Naive B cell (primary cell): ENCODE data around the gene AGAP3. TPM values are rescaled to one million over a fixed set of nuclear protein-coding genes. Genes with fewer than 3 reads are reported as not detected.

Experiments
- ATAC-seq, 2 donors: fragments of 150-1000 bp; cut with Tn5 transposase; 2 replicates each; pipeline ENCODE4 v1.10.0; 2021; ENCODE audit warnings: low read depth in 2 of 2, mild to moderate bottlenecking in 2 of 2, moderate library complexity in 2 of 2
- DNase-seq: peaks from one replicate; pipeline ENCODE4 v3.0.0; 2022
- H3K27ac Mint-ChIP-seq, 6 donors: one replicate each; pipeline ENCODE4 v1.8.0; 2020 to 2022; ENCODE audit warnings: mild to moderate bottlenecking in 6 of 6, mixed read lengths in 6 of 6, moderate library complexity in 5 of 6, inconsistent platforms in 2 of 6
- H3K27me3 Mint-ChIP-seq, 3 donors: one replicate each; pipeline ENCODE4 v1.8.0; 2021 to 2022; ENCODE audit warnings: mixed read lengths in 3 of 3, mild to moderate bottlenecking in 1 of 3
- H3K36me3 Mint-ChIP-seq, 2 donors: one replicate each; pipeline ENCODE4 v1.8.0; 2020 to 2022; ENCODE audit warnings: mixed read lengths in 2 of 2, inconsistent platforms in 1 of 2, mild to moderate bottlenecking in 1 of 2
- H3K4me1 Mint-ChIP-seq, 3 donors: one replicate each; pipeline ENCODE4 v1.8.0; 2020 to 2022; ENCODE audit warnings: mixed read lengths in 3 of 3, inconsistent platforms in 1 of 3, mild to moderate bottlenecking in 1 of 3, moderate library complexity in 1 of 3
- H3K4me3 Mint-ChIP-seq, 8 donors: one replicate each; pipeline ENCODE4 v1.8.0; 2020 to 2022; ENCODE audit warnings: mild to moderate bottlenecking in 8 of 8, mixed read lengths in 8 of 8, moderate library complexity in 8 of 8, inconsistent platforms in 2 of 8
- H3K9me3 Mint-ChIP-seq, 7 donors: one replicate each; pipeline ENCODE4 v1.8.0; 2020 to 2022; ENCODE audit warnings: mixed read lengths in 7 of 7, mild to moderate bottlenecking in 5 of 7, inconsistent platforms in 2 of 7, moderate library complexity in 1 of 7
- polyA plus RNA-seq, 6 donors: library from polyadenylated mRNA; unstranded; fragments of 300-500 nt; fragmentation: Illumina TruSeq; gene quantifications; one replicate each; pipeline ENCODE4 v1.2.3, GENCODE V29; 2021; ENCODE audit warnings: low read depth in 6 of 6

AGAP3 gene
- polyA plus RNA-seq, 6 donors from 2014 or later, result 0.58 to 1.2 (median 0.66) TPM; not detected in 3

GRCh38 chr7:151048911-151049463, 37.3 kb upstream of the AGAP3 start:
- Mint-ChIP-seq H3K27ac (no peak overlapping the region), H3K4me1 (peaks cover 0 to 6% (median 0%) of the 10 kb centered on the region in 3 donors), H3K36me3 (peaks cover 0 to 13% of the 10 kb centered on the region in 2 donors)

GRCh38 chr7:151051108-151051507, 35.2 kb upstream of the AGAP3 start:
- H3K4me1 Mint-ChIP-seq, result peaks cover 0 to 6% (median 0%) of the 10 kb centered on the region in 3 donors
- H3K27me3 Mint-ChIP-seq, result peaks cover 5 to 28% (median 27%) of the 10 kb centered on the region in 3 donors
- H3K9me3 Mint-ChIP-seq, result no peaks in the 10 kb centered on the region
- H3K27ac Mint-ChIP-seq, result no peak overlapping the region
- H3K36me3 Mint-ChIP-seq, result peaks cover 0 to 19% of the 10 kb centered on the region in 2 donors
- ATAC-seq, result peak; percentile 70 to 74
- DNase-seq, result peak; percentile 35
- no peak overlapping the region for H3K4me3 Mint-ChIP-seq

More at GRCh38 chr7:151048911-151049463, 37.3 kb upstream of the AGAP3 start:
- Mint-ChIP-seq H3K9me3 (no peaks in the 10 kb centered on the region), H3K27me3 (peaks cover 5 to 27% (median 23%) of the 10 kb centered on the region in 3 donors), H3K4me3 (no peak overlapping the region)
- DNase-seq (no peak), ATAC-seq (no peak)

- DNase-seq, result no peak
- peaks cover 5 to 28% (median 27%) of the 10 kb centered on the region in 3 donors for H3K27me3 Mint-ChIP-seq
- ATAC-seq, result no peak
Measured at GRCh38 chr7:151053096-151053495, 33.2 kb upstream of the AGAP3 start.

GRCh38 chr7:151053751-151054150, 32.5 kb upstream of the AGAP3 start:
- Mint-ChIP-seq H3K4me1 (peaks cover 12 to 25% (median 18%) of the 10 kb centered on the region in 3 donors), H3K27me3 (peaks cover 5 to 28% (median 27%) of the 10 kb centered on the region in 3 donors), H3K9me3 (no peaks in the 10 kb centered on the region), H3K27ac (no peak overlapping the region), H3K36me3 (peaks cover 0 to 19% of the 10 kb centered on the region in 2 donors), H3K4me3 (no peak overlapping the region)
- no peak for ATAC-seq
- DNase-seq, result no peak

More at GRCh38 chr7:151053096-151053495, 33.2 kb upstream of the AGAP3 start:
- H3K36me3 Mint-ChIP-seq, result peaks cover 0 to 19% of the 10 kb centered on the region in 2 donors
- no peaks in the 10 kb centered on the region for H3K9me3 Mint-ChIP-seq
- H3K4me3 Mint-ChIP-seq, result no peak overlapping the region
- no peak overlapping the region for H3K27ac Mint-ChIP-seq
- peaks cover 9 to 19% (median 12%) of the 10 kb centered on the region in 3 donors for H3K4me1 Mint-ChIP-seq

- H3K4me1 Mint-ChIP-seq, result peaks cover 24 to 37% (median 35%) of the 10 kb centered on the region in 3 donors
- peak overlapping the region; percentile 9 to 97 (median 93) for H3K4me3 Mint-ChIP-seq
Measured at GRCh38 chr7:151056283-151056665, 30.0 kb upstream of the AGAP3 start.

GRCh38 chr7:151056666-151057505, 29.4 kb upstream of the AGAP3 start:
- H3K36me3 Mint-ChIP-seq, result peaks cover 0 to 19% of the 10 kb centered on the region in 2 donors
- H3K27ac Mint-ChIP-seq, result peak overlapping the region in 4 of 6 donors; percentile 52 to 92 (median 79)
- DNase-seq (no peak), ATAC-seq (no peak)
- peak overlapping the region; percentile 90 to 97 (median 95) for H3K4me3 Mint-ChIP-seq
- no peaks in the 10 kb centered on the region for H3K9me3 Mint-ChIP-seq
- H3K27me3 Mint-ChIP-seq, result peaks cover 5 to 19% (median 10%) of the 10 kb centered on the region in 3 donors
- H3K4me1 Mint-ChIP-seq, result peaks cover 30 to 43% (median 41%) of the 10 kb centered on the region in 3 donors

More at GRCh38 chr7:151056283-151056665, 30.0 kb upstream of the AGAP3 start:
- peaks cover 5 to 19% (median 16%) of the 10 kb centered on the region in 3 donors for H3K27me3 Mint-ChIP-seq
- no peak for ATAC-seq
- no peaks in the 10 kb centered on the region for H3K9me3 Mint-ChIP-seq
- peaks cover 0 to 19% of the 10 kb centered on the region in 2 donors for H3K36me3 Mint-ChIP-seq
- no peak for DNase-seq
- peak overlapping the region in 2 of 6 donors; percentile 19 to 37 for H3K27ac Mint-ChIP-seq

- DNase-seq, result no peak
- Mint-ChIP-seq H3K4me3 (peak within 1 kb of the TSS; percentile 90 to 97 (median 95)), H3K4me1 (peaks cover 32 to 43% (median 40%) of the 10 kb centered on the region in 3 donors), H3K27me3 (peaks cover 3 to 14% (median 3%) of the 10 kb centered on the region in 3 donors), H3K36me3 (peaks cover 0 to 15% of the 10 kb centered on the region in 2 donors), H3K27ac (peak within 1 kb of the TSS; percentile 87 to 98 (median 95)), H3K9me3 (no peaks in the 10 kb centered on the region)
- peak; percentile 3 to 4 for ATAC-seq
Measured at GRCh38 chr7:151057506-151057988, 28.7 kb upstream of the AGAP3 start, which contains the start of gene CDK5. CDK5 (minus strand) TSS chr7:151057897; CDS start chr7:151057848, 49 bp downstream.

- Mint-ChIP-seq H3K9me3 (no peaks in the 10 kb centered on the region), H3K4me1 (peaks cover 32 to 43% (median 37%) of the 10 kb centered on the region in 3 donors), H3K27me3 (peaks cover 0 to 8% (median 0%) of the 10 kb centered on the region in 3 donors), H3K36me3 (peaks cover 0 to 8% of the 10 kb centered on the region in 2 donors), H3K4me3 (peak overlapping the region; percentile 90 to 97 (median 95)), H3K27ac (peak overlapping the region; percentile 87 to 98 (median 95))
- ATAC-seq (peak; percentile 88 to 92), DNase-seq (peak; percentile 94)
Measured at GRCh38 chr7:151057989-151058780, 28.1 kb upstream of the AGAP3 start.

- ATAC-seq (no peak), DNase-seq (no peak)
- peak overlapping the region; percentile 87 to 98 (median 95) for H3K27ac Mint-ChIP-seq
Measured at GRCh38 chr7:151058781-151059366, 27.4 kb upstream of the AGAP3 start.

GRCh38 chr7:151059367-151060112, 26.7 kb upstream of the AGAP3 start, which contains the start of gene SLC4A2:
SLC4A2 (plus strand) TSS chr7:151059589; CDS start chr7:151061988, 2,399 bp downstream.
- Mint-ChIP-seq H3K9me3 (no peaks in the 10 kb centered on the region), H3K4me1 (peaks cover 32 to 53% (median 39%) of the 10 kb centered on the region in 3 donors), H3K4me3 (peak within 1 kb of the TSS; percentile 90 to 97 (median 95)), H3K27me3 (peaks cover 0 to 3% (median 0%) of the 10 kb centered on the region in 3 donors), H3K36me3 (peaks cover 0 to 4% of the 10 kb centered on the region in 2 donors), H3K27ac (peak within 1 kb of the TSS; percentile 87 to 98 (median 96))
- ATAC-seq, result peak; percentile 32 to 37
- peak; percentile 81 for DNase-seq

More at GRCh38 chr7:151058781-151059366, 27.4 kb upstream of the AGAP3 start:
- Mint-ChIP-seq H3K4me3 (peak overlapping the region; percentile 90 to 97 (median 95)), H3K9me3 (no peaks in the 10 kb centered on the region), H3K4me1 (peaks cover 32 to 50% (median 39%) of the 10 kb centered on the region in 3 donors), H3K27me3 (peaks cover 0 to 6% (median 0%) of the 10 kb centered on the region in 3 donors), H3K36me3 (peaks cover 0 to 6% of the 10 kb centered on the region in 2 donors)

GRCh38 chr7:151060113-151060415, 26.2 kb upstream of the AGAP3 start:
- ATAC-seq (no peak), DNase-seq (no peak)
- H3K27me3 Mint-ChIP-seq, result no peaks in the 10 kb centered on the region
- H3K36me3 Mint-ChIP-seq, result no peaks in the 10 kb centered on the region
- H3K4me1 Mint-ChIP-seq, result peaks cover 32 to 53% (median 39%) of the 10 kb centered on the region in 3 donors
- peak overlapping the region; percentile 88 to 97 (median 92) for H3K4me3 Mint-ChIP-seq
- no peaks in the 10 kb centered on the region for H3K9me3 Mint-ChIP-seq
- H3K27ac Mint-ChIP-seq, result peak overlapping the region in 4 of 6 donors; percentile 39 to 87 (median 64)
